GM12874 (cell line): ENCODE results near the gene SLC30A5.

ENCODE experiments used
- TF ChIP-seq, protein P1 (sequence below): IDR thresholded peaks from 2 replicates; pipeline ENCODE4 v1.5.1; 2011; ENCODE audit warnings: low read depth, mild to moderate bottlenecking, control low read depth, low read length, moderate library complexity; ENCODE audit not compliant: insufficient read depth

SLC30A5 gene

DNA sequence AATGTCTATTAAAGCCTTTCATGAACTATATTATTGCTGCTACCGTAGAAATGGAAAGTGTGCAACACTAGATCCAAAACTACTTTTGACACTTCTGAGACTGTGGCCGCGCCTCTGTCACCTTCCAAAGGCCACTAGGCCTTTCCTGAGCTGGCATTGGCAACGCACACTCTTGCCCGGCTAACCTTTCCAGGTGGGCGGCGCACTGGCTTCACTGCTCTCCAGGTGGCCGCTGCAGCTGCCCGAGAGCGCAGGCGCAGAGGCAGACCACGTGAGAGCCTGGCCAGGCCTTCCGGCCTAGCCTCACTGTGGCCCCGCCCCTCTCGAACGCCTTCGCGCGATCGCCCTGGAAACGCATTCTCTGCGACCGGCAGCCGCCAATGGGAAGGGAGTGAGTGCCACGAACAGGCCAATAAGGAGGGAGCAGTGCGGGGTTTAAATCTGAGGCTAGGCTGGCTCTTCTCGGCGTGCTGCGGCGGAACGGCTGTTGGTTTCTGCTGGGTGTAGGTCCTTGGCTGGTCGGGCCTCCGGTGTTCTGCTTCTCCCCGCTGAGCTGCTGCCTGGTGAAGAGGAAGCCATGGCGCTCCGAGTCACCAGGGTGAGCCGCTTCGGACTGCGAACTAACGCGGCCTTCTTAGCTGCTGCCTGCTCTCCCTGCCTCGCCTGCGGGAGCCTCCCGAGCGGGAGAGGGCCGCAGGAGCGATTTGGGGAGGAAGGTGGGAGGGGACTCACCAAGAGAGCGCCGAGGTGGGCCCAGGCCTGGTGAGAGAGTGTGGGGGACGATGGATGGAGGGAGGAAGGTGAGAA is 73.1 kb downstream of the SLC30A5 start, which contains the start of gene CCNB1:
Gene CCNB1, plus strand, starts transcription at position 465 of the 807 bp plus-strand sequence. Its CDS starts 113 bp downstream, at position 578.
- TF ChIP-seq, protein P1, sequence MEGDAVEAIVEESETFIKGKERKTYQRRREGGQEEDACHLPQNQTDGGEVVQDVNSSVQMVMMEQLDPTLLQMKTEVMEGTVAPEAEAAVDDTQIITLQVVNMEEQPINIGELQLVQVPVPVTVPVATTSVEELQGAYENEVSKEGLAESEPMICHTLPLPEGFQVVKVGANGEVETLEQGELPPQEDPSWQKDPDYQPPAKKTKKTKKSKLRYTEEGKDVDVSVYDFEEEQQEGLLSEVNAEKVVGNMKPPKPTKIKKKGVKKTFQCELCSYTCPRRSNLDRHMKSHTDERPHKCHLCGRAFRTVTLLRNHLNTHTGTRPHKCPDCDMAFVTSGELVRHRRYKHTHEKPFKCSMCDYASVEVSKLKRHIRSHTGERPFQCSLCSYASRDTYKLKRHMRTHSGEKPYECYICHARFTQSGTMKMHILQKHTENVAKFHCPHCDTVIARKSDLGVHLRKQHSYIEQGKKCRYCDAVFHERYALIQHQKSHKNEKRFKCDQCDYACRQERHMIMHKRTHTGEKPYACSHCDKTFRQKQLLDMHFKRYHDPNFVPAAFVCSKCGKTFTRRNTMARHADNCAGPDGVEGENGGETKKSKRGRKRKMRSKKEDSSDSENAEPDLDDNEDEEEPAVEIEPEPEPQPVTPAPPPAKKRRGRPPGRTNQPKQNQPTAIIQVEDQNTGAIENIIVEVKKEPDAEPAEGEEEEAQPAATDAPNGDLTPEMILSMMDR: no peak

DNA sequence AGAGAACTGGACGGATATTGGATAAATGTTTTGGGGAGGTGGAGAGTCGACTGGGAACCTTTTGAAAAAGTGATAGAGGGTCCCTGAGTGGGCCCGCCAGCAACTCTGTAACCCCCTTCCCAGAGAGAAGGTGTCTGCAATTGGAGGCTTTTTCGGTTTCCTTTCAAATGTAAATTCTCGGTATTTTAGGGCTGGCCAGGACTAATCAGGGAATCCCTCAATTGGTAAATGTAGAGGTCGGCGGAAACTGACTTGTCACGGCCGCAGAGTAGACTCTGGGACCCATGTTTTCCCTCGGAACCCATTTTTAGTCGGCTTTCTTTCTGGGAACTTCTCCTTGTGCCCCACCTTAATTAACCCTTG is 73.7 kb downstream of the SLC30A5 start:
- TF ChIP-seq, protein P1: no peak

DNA sequence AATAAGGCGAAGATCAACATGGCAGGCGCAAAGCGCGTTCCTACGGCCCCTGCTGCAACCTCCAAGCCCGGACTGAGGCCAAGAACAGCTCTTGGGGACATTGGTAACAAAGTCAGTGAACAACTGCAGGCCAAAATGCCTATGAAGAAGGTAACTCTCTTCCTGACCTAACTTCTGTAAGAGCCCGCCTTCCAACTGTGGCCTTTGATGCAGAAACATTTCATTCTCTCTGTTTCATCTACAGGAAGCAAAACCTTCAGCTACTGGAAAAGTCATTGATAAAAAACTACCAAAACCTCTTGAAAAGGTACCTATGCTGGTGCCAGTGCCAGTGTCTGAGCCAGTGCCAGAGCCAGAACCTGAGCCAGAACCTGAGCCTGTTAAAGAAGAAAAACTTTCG is 74.1 kb downstream of the SLC30A5 start:
- TF ChIP-seq, protein P1: no peak

DNA sequence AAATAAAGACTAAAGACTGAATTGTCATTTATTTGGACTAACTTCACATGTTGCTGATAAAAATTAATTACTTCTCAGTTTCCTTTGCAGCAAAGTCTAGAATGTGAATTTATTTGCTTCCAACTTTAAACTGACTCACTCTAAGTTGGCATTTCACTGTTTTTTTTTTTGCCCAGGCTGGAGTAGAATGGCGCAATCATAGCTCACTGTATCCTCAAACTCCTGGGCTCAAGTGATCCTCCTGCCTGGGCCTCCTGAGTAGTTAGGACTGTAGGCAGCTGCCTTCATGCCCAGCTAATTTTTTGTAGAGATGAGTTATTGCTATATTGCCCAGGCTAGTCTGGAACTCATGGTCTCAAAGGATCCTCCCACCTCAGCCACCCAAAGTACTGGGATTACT is 76.7 kb downstream of the SLC30A5 start:
- TF ChIP-seq, protein P1: no peak

DNA sequence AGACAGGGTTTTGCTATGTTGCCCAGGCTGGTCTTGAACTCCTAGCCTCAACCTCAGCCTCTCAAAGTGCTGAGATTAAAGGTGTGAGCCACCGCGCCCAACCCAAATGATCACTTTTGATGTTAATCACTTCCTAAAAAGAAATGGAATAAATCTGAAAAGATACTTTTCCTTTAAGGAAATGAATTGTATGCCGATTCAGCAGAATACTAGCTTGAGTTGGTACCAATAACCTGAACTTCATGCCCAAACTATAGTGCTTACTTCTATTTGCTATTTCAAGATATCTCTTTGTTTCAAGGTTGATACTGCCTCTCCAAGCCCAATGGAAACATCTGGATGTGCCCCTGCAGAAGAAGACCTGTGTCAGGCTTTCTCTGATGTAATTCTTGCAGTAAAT is 77.2 kb downstream of the SLC30A5 start:
- TF ChIP-seq, protein P1: no peak
